Measurements from ENCODE around the gene ATP2A3.

GRCh38 chr17:3980381-3981014 is 16.3 kb upstream of the ATP2A3 start:
- TF ChIP-seq CTCF (IDR thresholded peaks at IDR 0.05 in 4 of 5, conservative IDR thresholded peaks at IDR 0.05 in 1 of 5) (no peak), POLR2A (IDR thresholded peaks at IDR 0.05) (no peak)

Data from gastrocnemius medialis (tissue), 4 donors.